EH (cell line): Measurements from ENCODE around the gene TRIM50.
"Not testable (repeated sequence)": the region's sequence is repeated elsewhere in the genome, so short reads cannot be mapped to it uniquely, and the experiment has no call there.

Experiments used
- DNase-seq: peaks from one replicate; pipeline ENCODE4 v3.0.0-alpha.2; 2015; ENCODE audit warnings: low read depth

TRIM50 gene

GRCh38 chr7:73350306-73351068 lies 22.6 kb upstream of the TRIM50 start:
- DNase-seq: no peak

- DNase-seq: no peak
Measured at GRCh38 chr7:73349763-73350162, 21.9 kb upstream of the TRIM50 start.

GRCh38 chr7:73345951-73346350 lies 18.1 kb upstream of the TRIM50 start:
- no peak for DNase-seq

GRCh38 chr7:73345538-73345937 lies 17.7 kb upstream of the TRIM50 start:
- DNase-seq: no peak

GRCh38 chr7:73343671-73344380 lies 15.9 kb upstream of the TRIM50 start:
- DNase-seq: no peak

- peak; percentile 75 for DNase-seq
Measured at GRCh38 chr7:73342645-73343044, 14.8 kb upstream of the TRIM50 start.

GRCh38 chr7:73341877-73342276 lies 14.0 kb upstream of the TRIM50 start:
- DNase-seq: peak; percentile 84

- DNase-seq: no peak
Measured at GRCh38 chr7:73340514-73340913, 12.6 kb upstream of the TRIM50 start.

GRCh38 chr7:73338321-73338720 lies 10.4 kb upstream of the TRIM50 start:
- peak; percentile 22 for DNase-seq

- no peak for DNase-seq
Measured at GRCh38 chr7:73332447-73332846, 4.6 kb upstream of the TRIM50 start.

- DNase-seq: no peak
Measured at GRCh38 chr7:73330772-73331171, 2.9 kb upstream of the TRIM50 start.

- peak; percentile 63 for DNase-seq
Measured at GRCh38 chr7:73329861-73330581, 2.1 kb upstream of the TRIM50 start.

GRCh38 chr7:73328696-73329095 lies 814 bp upstream of the TRIM50 start:
- no peak for DNase-seq

GRCh38 chr7:73327449-73327848 lies 433 bp downstream of the TRIM50 start:
- not testable (repeated sequence) for DNase-seq

- not testable (repeated sequence) for DNase-seq
Measured at GRCh38 chr7:73325424-73325823, 2.5 kb downstream of the TRIM50 start.

- peak; percentile 65 for DNase-seq
Measured at GRCh38 chr7:73324081-73324845, 3.6 kb downstream of the TRIM50 start.

- DNase-seq: not testable (repeated sequence)
Measured at GRCh38 chr7:73323434-73324080, 4.3 kb downstream of the TRIM50 start.

GRCh38 chr7:73320009-73320408 lies 7.9 kb downstream of the TRIM50 start:
- not testable (repeated sequence) for DNase-seq

GRCh38 chr7:73319541-73319940 lies 8.3 kb downstream of the TRIM50 start:
- DNase-seq: not testable (repeated sequence)

GRCh38 chr7:73318656-73319204 lies 9.2 kb downstream of the TRIM50 start:
- DNase-seq: not testable (repeated sequence)

GRCh38 chr7:73316521-73316920 lies 11.4 kb downstream of the TRIM50 start:
- DNase-seq: no peak
